Measurements from ENCODE around the gene IL22. TPM values are rescaled to one million over a fixed set of nuclear protein-coding genes. Genes with fewer than 3 reads are reported as not detected.

IL22 gene
- total RNA-seq, 1 donor from 2014 or later, result not detected

DNA sequence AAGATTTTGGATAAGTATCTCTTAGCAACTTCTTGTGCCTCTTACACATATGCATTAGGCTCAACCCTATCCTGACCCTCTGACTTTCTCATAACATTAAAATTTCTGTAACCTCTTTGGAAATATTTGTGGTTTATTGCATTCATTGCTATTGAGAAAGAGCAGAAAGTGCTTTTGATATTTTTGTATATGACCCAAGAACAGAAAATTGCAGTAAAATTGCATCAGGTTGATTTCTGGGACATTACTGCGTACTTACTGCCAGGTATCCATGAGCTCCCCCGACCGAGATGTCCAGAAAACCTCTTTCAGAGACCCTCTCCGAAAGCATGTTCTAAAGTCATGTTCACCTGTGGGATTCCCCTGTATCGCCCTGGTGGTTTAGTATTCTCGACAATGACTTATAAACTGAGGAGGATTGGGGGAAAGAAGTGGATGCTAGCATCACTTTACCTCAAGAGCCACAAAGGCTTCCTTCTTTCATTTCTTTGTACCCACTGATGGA is 14.5 kb upstream of the IL22 start:
- intact Hi-C loops (cut with DNase I), result no loop called here
- DNase-seq (ENCODE audit: low spot score) (no peak), ATAC-seq (peak; percentile 28)

DNA sequence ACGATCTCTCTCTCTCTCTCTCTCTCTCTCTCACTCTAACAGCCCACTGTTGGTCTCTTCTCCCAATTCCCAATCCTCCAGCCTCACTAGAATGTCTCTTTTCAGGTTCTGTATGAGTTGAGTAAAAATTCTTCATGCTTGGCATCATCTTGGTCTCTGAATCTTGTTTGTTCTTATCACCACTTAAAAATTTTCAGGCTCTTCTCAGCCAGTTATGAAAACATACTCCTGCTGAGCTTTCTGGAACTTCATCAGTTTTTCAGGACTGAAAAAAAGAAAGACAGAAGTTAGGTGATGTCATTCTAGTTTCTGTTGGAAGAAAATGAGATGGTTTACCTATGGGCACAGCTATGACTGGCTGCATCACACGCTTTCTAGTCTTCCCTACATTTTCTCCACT is 11.5 kb upstream of the IL22 start:
- ATAC-seq, result no peak

DNA sequence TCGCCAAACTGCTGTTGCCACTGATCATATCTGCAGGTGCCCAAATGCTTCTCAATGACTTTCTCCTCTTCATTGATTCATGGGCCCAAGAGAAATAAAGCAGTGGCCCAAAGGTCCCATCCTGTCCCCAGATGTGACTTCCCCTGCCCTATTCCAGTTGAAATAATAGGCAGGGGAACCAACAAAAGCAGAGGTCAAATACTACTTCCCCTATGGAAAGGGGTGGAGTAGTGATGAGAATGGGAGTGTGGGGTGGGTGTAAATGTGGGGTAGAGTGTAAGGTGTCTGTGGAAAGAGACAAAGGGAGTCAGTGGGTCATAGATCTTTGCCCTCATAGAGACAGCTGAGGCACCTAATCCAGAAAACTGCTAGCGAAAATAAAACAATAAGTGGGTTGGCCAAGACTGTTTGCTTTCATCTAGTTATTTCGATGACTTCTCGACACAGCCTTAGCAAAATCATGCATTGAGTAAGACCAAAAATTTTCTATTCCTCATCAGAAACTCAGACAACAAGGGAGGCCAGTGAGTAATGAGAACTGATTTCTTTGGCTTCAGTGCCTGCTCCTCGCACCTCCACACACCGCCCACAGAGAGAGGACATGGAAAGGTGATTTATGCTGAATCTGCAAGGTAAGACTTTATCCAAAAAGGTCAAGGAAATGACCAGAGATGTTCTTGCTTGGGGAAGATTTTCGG is 10.9 kb upstream of the IL22 start:
- DNase-seq (ENCODE audit: low spot score), result no peak
- intact Hi-C loops (cut with DNase I), result no loop called here
- ATAC-seq, result no peak

More for the DNA sequence above, 11.5 kb upstream of the IL22 start:
- DNase-seq (ENCODE audit: low spot score), result no peak
- intact Hi-C loops (cut with DNase I), result no loop called here

DNA sequence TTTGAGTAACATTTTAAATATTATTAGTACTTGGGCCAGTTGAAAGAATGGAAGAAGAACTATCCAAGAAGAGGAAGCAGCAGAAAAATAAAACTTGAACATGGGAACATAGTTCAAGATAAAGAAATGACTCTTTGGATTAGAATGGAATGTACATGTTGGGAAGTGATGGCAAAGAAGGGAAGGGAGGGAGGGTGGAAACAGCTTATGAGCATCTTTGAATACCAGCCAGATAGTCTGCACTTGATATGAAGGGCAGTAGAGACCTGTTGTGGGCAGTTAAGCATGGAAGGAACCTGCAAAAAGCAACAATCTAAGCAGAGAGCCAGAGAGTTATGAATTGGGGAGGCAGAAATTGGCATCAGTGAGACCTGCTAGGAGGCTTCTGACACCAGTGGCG is 10.0 kb upstream of the IL22 start:
- ATAC-seq (no peak), DNase-seq (ENCODE audit: low spot score) (no peak)
- intact Hi-C loops (cut with DNase I), result no loop called here

DNA sequence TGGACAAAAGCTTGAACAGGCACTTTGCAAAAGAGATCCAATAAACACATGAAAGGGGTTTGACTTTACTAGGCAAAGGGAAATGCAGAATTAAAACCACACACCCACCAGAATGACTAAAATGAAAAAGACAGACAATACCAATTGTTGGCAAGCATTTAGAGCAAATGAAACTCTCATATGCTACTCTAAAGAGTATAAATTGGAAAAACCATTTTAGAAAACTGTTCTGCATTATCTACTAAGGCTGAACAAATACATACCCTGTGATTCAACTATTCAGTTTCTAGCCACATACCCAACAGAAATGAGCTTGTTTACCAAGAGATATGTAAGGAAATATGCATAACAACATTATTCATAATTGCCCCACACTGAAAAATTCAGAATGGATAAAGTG is 8.5 kb upstream of the IL22 start:
- intact Hi-C loops (cut with DNase I), result no loop called here
- ATAC-seq, result no peak
- DNase-seq (ENCODE audit: low spot score), result no peak

DNA sequence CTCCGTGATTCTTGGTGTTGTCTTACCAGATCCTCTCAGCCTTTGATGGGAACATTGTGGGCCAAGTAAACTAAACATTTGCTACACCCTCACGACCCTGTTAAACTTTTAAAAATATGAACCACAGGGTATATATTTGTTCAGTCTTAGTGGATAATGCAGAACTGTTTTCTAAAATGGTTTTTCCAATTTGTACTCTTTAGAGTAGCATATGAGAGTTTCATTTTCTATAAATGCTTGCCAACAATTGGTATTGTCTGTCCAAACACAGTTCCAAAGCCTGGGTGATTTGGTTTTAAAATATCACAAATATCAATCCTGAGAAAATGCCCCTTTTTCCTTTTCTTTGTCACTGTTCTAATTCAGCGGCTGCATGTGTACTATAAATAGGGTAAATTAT is 6.7 kb upstream of the IL22 start:
- ATAC-seq, result no peak

DNA sequence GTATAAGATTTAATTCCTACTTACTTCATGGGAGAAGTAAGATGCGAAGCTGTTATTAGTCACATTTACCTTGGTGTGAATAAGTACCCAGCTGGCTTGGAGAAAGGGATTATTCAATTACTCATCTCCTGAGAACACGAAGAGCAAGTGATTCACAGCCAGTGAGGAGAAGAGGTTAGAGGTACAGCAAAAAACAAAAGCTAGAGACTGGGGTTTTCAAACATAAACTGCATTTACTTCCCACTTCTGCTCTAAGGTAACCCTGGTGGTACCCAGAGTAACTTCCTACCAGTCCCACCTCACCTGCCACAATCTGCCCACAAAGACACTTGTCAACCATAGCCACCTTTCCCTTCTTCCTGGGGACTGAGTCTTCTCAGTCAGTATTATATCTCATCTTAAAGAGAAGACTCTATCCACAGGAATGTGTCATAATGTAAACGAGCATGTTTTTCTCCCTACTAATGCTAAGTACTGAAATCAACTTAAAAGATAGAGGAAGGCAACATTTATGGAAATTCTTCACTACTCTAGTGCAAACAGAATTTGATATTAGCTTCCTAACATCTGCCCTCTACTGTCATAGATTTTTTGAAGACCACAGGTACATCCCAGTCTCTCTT is 6.0 kb upstream of the IL22 start:
- DNase-seq (ENCODE audit: low spot score) (no peak), ATAC-seq (no peak)
- intact Hi-C loops (cut with DNase I), result no loop called here

More for the DNA sequence above, 6.7 kb upstream of the IL22 start:
- intact Hi-C loops (cut with DNase I), result no loop called here
- DNase-seq (ENCODE audit: low spot score), result no peak

DNA sequence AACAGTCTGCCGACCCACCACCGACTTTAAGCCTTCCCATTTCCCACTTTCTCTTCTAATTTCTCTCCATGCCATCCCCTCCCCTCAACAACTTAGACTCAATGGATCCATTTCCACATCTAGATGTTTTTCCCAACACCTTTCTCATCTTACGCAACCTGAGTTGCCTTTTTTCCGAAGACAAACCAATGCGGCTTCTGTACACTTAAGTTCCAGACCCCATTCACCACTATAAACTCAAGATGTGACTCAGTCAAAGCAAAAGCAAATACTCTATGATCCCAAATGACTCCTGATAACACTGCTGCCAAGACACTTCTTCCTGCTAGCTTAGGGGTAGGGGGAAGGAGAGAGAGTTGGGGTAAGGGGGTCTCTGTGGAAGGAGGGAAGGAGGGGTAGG is 1.3 kb downstream of the IL22 start:
- intact Hi-C loops (cut with DNase I), result no loop called here
- ATAC-seq, result no peak
- no peak for DNase-seq (ENCODE audit: low spot score)

DNA sequence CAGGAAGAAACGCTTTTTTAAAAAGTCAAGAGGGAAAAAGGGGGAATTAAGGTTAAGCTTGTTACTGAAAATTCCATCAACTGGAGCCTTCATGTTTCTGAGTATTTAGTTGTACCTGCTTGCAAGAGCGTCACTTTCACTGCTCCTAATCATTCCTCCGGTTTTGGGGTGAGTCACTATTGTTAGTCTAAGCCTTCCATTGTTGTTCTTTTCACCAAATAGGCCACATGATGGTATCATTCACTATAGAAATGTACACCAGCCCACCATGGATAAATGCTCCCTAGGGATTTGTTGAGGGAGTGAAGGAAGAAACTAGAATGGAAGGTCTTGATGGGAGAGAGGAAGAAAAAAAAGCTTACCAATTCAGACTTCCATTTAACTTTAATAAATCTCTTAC is 3.0 kb downstream of the IL22 start:
- ATAC-seq, result no peak
- intact Hi-C loops (cut with DNase I), result no loop called here
- no peak for DNase-seq (ENCODE audit: low spot score)

DNA sequence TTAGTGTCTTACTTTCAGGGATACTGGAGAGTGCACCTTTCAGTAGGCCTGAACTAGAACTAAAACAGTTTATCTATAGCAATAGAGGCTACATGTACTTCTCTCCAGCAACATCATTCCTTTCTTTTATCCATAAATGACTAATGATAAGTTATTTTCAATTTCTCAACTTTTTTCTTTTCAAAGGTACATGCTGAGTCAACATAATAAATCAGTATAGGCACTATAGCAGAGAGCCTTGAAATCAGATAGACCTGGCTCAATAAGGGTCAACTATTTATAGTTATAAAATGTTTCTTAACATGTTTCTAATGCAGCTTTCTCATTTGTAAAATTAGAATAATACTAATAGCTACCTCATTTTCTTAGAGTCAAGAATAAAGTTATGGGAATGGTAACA is 5.6 kb downstream of the IL22 start:
- ATAC-seq (no peak), DNase-seq (ENCODE audit: low spot score) (no peak)
- intact Hi-C loops (cut with DNase I), result loop anchor here (10.0 kb wide), 1 partner anchor 67 kb away; no protein-coding TSS in a partner anchor

DNA sequence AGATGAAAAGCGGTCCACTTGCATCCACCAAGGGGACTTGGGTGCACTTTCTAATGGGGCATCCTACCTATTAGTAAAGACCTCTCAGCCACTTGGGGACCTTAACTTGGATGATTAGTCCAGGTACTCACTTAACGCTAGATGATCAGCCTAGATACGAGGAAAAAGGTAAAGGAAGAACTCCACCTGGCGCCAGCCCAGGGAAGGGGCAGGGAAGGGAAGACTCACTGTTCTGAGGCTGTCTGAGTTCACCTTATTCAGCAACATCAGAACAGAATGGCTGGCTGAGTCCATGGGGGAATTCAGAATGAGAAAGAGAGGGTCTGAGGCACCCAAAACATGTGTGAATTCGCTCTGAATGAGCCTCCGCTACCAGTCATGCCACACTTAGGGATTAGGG is 7.1 kb downstream of the IL22 start:
- ATAC-seq (no peak), DNase-seq (ENCODE audit: low spot score) (no peak)
- intact Hi-C loops (cut with DNase I), result loop anchor here (10.0 kb wide), 1 partner anchor 68 kb away; no protein-coding TSS in a partner anchor

DNA sequence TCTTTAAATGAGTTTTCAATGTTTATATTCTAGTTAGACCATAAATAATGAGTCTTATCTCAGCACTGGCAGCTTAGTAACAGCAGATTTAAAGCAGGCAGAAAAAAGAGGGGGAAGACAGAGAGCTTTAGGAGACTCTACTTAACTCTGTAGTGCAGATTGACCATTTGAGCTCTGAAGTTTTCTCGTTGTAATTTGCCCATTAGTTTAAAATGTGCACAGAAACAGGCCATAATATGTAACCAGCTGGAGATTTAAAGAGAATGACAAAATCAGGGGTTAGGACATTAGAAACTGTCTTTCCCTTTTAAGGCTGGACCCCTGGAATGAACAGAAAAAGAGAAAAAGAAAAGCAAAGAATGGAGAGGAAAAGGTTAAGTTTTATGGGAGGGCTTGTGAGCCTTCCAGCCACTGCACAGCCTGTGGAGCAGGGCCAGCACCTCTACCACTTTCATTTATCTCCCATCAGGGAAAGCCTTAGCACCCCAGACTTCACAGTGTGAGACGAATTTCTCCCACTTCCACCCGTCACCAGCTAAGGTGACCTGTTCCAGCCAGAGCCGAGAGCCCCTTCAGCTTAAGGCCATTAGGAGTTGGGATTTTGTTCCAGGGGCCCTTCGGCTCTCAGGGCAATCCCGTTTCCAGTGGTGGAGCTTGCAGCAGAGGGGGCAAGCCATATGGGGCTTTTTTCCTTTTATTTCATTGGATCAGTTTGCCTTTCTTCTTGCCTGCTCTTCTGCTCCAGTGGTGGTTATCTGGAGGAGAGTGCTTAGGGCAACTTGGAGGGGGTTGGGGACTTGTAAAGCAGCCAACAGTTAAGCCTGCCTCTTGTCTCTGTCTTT is 8.0 kb downstream of the IL22 start:
- DNase-seq (ENCODE audit: low spot score), result no peak
- ATAC-seq, result peak; percentile 27
- intact Hi-C loops (cut with DNase I), result loop anchor here (10.0 kb wide), 1 partner anchor 69 kb away; no protein-coding TSS in a partner anchor

DNA sequence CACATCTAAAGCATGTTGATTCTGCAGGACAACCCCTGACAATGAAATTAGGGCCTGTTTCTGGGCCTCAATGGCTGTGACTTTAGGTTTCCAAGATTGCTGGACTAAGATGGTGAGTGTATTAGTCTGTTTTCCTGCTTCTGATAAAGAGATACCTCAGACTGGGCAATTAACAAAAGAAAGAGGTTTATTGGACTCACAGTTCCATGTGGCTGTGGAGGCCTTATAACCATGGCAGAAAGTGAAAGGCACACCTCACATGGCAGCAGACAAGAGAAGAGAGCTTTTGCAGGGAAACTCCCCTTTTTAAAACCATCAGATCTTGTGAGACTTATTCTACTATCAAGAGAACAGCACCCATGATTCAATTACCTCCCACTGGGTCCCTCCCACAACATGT is 10.6 kb downstream of the IL22 start:
- intact Hi-C loops (cut with DNase I), result loop anchor here (10.0 kb wide), 1 partner anchor 72 kb away; no protein-coding TSS in a partner anchor
- no peak for ATAC-seq
- DNase-seq (ENCODE audit: low spot score), result no peak

DNA sequence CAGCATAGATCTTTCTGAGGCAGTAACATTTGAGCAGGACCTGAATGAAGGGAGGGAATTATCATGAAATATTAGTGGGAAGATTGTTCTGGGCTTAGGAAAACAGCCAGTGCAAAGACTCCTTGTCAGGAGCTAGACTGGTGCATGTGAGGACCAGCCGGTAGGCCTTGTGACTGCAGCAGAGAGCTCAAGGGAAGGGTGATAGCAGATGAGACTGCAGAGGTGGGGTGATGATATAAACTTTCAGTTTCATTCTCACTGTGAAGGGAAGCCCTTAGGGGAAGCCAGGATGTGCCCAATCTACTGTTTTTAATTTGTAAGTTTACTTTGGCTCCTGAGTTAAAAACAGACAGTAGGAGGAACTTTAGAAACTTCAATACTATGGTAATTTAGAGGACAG is 12.4 kb downstream of the IL22 start:
- intact Hi-C loops (cut with DNase I), result loop anchor here (10.0 kb wide), 1 partner anchor 74 kb away; no protein-coding TSS in a partner anchor
- DNase-seq (ENCODE audit: low spot score), result no peak
- ATAC-seq, result peak; percentile 91

DNA sequence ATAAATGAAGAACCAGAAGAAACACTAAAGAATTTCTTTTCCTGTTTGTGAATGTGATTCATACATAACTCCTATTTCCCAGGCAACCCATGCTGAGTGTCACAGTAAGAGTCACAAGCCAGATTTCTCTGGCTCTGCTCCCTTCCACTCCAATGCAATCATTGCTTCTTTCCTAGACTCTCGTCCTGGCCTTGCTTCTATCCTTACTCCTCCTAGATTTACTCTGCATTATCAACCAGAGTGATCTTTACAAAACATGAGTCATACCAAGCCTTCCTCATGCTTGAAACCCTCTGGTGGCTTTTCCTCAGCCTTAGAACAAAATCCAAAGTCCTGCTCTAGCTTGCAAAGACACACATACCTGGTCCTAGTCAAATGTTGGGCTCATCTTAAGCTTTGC is 13.3 kb downstream of the IL22 start:
- ATAC-seq, result peak; percentile 52
- intact Hi-C loops (cut with DNase I), result loop anchor here (10.0 kb wide), 1 partner anchor 75 kb away; no protein-coding TSS in a partner anchor
- DNase-seq (ENCODE audit: low spot score), result no peak

DNA sequence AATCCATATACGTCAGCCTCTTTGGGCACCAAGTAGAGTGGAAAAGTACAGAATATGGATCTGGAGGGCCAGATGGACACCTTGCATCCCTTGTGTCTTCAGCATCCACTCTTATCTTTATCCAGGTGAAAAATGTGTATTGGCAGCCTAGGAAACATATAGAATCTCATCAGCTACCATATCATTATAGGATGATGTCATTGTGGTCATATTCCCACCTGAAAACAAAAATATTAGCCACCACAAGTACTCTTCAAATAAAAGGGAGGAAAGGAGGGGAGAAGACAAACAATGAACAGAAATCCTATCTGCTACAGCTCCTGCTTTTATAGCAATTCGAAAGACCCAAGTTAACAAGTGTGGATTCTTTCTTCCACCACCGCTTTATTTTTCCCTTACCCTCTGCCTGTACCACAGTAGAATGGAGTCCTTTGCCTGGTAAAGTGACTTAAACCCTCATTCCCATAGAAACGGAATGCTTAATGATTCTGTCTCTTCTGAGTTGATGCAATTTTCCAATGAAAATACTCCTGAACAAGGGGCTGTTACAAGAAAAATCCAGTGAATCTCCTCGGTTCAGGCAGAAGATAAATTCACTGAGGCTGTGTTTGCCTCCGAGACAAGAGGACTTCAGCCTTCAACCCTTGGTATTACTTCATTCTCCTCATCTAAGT is 14.0 kb downstream of the IL22 start:
- no peak for ATAC-seq
- intact Hi-C loops (cut with DNase I), result no loop called here
- no peak for DNase-seq (ENCODE audit: low spot score)

DNA sequence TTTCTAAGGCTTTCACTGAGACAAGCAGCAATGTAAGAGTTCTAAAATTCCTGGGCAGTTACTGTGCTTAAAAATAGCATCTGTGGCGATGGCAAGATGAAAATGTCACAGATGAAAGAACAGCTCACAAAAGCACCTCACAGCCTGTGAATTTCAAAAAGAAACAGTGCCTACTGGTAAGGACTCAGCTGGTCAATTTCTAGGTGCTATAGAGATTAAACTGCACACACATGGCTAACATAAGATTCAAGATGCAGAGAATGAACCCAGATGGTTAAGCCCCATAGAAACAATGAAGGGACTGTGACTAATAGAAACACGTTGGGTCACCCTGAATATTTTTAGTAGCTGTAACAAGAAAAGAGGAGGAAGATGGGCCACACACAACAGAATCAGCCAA is 15.8 kb downstream of the IL22 start:
- ATAC-seq (no peak), DNase-seq (ENCODE audit: low spot score) (no peak)
- intact Hi-C loops (cut with DNase I), result no loop called here

DNA sequence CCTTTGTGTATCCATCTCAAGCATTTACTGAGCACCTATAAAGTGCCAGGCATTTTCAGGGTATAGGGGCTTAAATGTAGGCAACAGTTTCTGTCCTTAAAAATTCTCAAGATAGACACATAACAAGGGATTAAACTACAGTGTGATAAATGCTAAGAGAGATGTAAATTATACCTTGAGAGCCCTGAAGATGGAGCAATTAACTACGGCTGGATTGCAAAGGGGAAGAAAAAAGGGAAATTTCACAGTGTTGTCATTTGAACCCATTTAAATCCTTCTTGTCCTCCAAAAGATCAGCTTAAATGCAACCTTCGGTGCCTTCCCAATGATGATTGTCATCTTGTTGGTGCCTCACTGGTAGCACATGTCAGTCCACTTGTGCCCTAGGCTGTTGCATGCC is 16.3 kb downstream of the IL22 start:
- DNase-seq (ENCODE audit: low spot score) (no peak), ATAC-seq (peak; percentile 25)
- intact Hi-C loops (cut with DNase I), result no loop called here

DNA sequence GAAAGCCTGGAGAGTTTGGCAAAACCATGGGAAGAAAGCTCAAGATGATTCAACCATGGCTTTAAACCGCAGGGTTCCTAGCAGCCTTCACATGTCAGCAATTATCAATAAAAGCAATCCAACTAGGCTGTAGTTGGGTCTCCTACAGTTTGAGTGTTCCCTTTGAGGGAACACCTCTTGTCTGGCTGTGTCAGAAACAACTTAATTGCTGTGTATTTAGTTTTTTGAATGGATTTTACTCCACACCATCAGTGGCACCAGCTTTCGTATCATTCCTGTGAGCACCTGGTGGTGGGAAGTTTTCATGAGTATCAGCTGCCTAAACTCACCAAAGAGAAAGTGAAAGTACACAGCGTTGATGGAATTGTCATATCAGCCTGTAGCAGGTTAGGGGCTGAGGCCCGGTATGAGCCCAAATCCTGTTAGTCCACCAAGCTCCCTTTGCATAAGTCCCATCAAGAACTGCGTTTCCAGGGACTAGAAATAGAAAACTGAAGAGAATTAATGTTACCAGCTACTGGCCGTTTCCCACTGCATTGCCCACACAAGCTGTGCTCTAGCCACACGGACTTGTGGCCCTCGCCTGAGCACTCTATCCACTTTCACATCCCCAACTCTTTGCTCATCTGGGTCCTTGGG is 16.9 kb downstream of the IL22 start:
- intact Hi-C loops (cut with DNase I), result no loop called here
- DNase-seq (ENCODE audit: low spot score), result no peak
- ATAC-seq, result peak; percentile 41

All from sciatic nerve (tissue), 2 donors.